B cell (primary cell): Measurements from ENCODE around the gene TMEM156.

Source experiments
- EZH2 ChIP-seq: IDR thresholded peaks from 2 replicates; pipeline ENCODE4 v1.6.1; 2012; ENCODE audit warnings: borderline replicate concordance, low read depth, mild to moderate bottlenecking, moderate library complexity, low read length; ENCODE audit not compliant: insufficient read depth, poor library complexity, severe bottlenecking
- TF ChIP-seq, protein P1 (sequence below): fragments of 200-600 bp; IDR thresholded peaks from one replicate; pipeline ENCODE4 v1.8.0; 2022; ENCODE audit warnings: antibody characterized with exemption, mild to moderate bottlenecking

- TF ChIP-seq, protein P1, sequence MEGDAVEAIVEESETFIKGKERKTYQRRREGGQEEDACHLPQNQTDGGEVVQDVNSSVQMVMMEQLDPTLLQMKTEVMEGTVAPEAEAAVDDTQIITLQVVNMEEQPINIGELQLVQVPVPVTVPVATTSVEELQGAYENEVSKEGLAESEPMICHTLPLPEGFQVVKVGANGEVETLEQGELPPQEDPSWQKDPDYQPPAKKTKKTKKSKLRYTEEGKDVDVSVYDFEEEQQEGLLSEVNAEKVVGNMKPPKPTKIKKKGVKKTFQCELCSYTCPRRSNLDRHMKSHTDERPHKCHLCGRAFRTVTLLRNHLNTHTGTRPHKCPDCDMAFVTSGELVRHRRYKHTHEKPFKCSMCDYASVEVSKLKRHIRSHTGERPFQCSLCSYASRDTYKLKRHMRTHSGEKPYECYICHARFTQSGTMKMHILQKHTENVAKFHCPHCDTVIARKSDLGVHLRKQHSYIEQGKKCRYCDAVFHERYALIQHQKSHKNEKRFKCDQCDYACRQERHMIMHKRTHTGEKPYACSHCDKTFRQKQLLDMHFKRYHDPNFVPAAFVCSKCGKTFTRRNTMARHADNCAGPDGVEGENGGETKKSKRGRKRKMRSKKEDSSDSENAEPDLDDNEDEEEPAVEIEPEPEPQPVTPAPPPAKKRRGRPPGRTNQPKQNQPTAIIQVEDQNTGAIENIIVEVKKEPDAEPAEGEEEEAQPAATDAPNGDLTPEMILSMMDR, result no peak
- TF ChIP-seq EZH2, result no peak
These were observed 82.7 kb downstream of the TMEM156 start for GRCh38 chr4:38949411-38950051.
